NCI-H2029 (cell line): ENCODE measurements around the gene C8G.
A peak's percentile ranks its signal among the peaks of the same experiment; 100 is the strongest.

Experiments used
- DNase-seq: peaks from one replicate; lab custom pipeline; 2025; lab: John Stamatoyannopoulos, UW

The C8G gene

GRCh38 chr9:136920734-136921231 is 24.3 kb upstream of the C8G start:
- DNase-seq, result no peak

GRCh38 chr9:136921307-136921706 is 23.7 kb upstream of the C8G start:
- no peak for DNase-seq

GRCh38 chr9:136921718-136922117 is 23.3 kb upstream of the C8G start:
- DNase-seq, result no peak

- DNase-seq, result no peak
Measured at GRCh38 chr9:136922540-136922939, 22.5 kb upstream of the C8G start.

- peak; percentile 95 for DNase-seq
Measured at GRCh38 chr9:136923881-136924280, 21.2 kb upstream of the C8G start.

- no peak for DNase-seq
Measured at GRCh38 chr9:136925414-136926153, 19.5 kb upstream of the C8G start.

- no peak for DNase-seq
Measured at GRCh38 chr9:136926154-136926704, 18.8 kb upstream of the C8G start.

GRCh38 chr9:136926749-136927148 is 18.3 kb upstream of the C8G start:
- no peak for DNase-seq

GRCh38 chr9:136927343-136928271 is 17.4 kb upstream of the C8G start:
- DNase-seq, result no peak

- no peak for DNase-seq
Measured at GRCh38 chr9:136928591-136928990, 16.5 kb upstream of the C8G start.

GRCh38 chr9:136930014-136930413 is 15.0 kb upstream of the C8G start:
- DNase-seq, result no peak

GRCh38 chr9:136931611-136932130 is 13.4 kb upstream of the C8G start:
- DNase-seq, result no peak

- no peak for DNase-seq
Measured at GRCh38 chr9:136934277-136934676, 10.8 kb upstream of the C8G start.

GRCh38 chr9:136935651-136936050 is 9.4 kb upstream of the C8G start:
- DNase-seq, result no peak

GRCh38 chr9:136936645-136937170 is 8.3 kb upstream of the C8G start:
- DNase-seq, result no peak

- no peak for DNase-seq
Measured at GRCh38 chr9:136937186-136938001, 7.6 kb upstream of the C8G start.

GRCh38 chr9:136939431-136939995 is 5.5 kb upstream of the C8G start:
- no peak for DNase-seq

- DNase-seq, result no peak
Measured at GRCh38 chr9:136939996-136940525, 5.0 kb upstream of the C8G start.

GRCh38 chr9:136940526-136941230 is 4.4 kb upstream of the C8G start:
- no peak for DNase-seq
